IPS-11a (cell line): ENCODE measurements around the gene PLA2G4A.

Experiments used
- H3K4me3 ChIP-seq: one replicate; pipeline ENCODE4 v1.5.1; 2013; ENCODE audit warnings: low read depth, low read length, control low read depth

The PLA2G4A gene

DNA sequence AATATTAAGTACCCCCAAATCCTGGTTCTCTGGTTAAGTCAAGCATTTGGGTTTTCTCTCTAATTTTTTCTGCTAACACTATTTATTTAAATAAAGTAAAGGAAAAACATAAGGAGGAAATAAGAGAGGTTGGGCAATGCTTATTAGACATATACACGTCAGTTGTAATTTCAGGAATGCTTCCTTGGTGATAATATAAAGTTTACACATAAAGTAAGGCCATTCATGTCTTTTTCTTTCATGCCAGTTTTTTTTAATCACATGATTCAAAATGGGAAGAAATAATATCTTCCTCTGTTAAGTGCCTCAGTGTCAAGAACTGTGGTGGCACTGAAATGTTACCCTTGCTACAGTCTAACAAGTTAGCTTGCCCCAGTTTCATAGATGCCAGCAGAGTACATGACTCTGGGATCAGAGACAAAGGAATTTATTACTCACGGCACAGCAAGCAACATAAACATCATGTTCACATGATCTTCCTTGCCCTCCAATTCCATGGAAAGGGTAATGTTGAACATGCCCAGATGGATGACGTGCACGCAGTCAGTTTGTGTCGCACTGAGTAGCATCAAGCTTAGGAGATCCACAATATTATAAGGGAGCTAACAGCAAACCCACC lies 184.9 kb downstream of the PLA2G4A start:
- no peak overlapping the region for H3K4me3 ChIP-seq

DNA sequence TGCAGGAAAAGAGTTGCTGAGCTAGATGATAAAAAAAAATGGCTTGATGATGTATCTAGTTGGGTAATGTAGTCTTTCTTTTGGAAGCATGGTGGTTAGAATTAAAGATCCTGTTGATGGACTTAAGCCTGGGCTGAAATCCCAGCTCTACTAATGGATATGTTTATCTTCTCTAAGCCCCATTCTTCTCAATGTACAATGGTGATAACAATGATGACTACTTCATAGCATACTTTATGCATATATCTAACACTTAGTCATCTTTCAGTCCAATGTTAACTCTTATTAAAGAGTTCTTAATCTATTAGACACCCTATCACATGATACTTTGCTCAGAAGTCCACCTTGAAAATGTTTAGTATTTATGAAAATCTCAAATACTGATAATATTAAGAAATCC lies 189.5 kb downstream of the PLA2G4A start:
- no peak overlapping the region for H3K4me3 ChIP-seq

DNA sequence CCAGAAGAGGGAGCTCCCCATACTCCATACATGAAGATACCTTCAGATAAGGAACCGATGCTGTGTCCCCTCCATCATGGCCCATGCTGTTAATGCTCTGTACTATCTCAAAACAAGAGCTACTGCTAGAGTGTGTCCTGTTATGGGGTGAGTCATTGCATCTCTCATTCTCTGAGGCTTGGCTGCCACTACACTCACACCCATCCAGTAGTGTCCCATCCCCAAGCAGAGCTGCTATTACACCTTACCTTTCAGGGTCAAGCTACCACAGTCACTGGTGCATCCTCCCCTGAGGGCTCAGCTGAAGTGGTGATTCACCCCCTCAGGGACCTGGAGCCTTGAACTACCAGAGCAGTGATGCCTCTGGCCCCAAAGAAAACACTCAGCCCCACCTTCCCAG lies 198.5 kb downstream of the PLA2G4A start:
- H3K4me3 ChIP-seq: no peak overlapping the region

DNA sequence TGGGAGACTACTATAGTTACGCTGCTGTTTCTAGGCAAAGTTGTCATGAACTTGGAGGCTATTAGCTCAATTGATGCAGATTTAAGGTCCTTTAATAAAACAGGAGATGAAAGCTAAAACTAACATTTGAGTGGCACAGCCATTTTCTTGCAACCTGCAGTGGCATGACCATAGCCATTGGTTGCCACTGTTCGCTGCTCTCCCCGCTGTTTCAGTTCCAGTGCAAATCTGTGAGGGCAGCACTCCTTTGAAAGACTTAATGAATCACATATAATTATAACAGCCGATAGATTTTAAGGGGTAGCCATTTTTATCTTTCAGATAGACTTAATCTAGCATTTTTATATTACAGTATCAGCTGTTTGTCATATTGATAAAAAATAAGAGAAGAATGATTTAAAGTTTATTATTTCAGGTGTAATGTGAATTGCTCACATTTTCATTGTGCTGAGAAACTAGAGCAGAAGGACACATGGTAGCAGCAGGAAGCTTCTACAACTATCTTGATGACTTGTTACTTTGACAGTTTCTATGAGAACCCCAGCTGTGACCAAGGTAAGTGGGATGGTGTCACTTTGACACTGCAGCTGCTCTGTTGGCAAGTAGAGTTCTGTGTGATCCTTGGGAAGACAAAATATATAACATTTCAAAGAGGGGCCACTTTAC lies 203.7 kb downstream of the PLA2G4A start:
- H3K4me3 ChIP-seq: no peak overlapping the region

DNA sequence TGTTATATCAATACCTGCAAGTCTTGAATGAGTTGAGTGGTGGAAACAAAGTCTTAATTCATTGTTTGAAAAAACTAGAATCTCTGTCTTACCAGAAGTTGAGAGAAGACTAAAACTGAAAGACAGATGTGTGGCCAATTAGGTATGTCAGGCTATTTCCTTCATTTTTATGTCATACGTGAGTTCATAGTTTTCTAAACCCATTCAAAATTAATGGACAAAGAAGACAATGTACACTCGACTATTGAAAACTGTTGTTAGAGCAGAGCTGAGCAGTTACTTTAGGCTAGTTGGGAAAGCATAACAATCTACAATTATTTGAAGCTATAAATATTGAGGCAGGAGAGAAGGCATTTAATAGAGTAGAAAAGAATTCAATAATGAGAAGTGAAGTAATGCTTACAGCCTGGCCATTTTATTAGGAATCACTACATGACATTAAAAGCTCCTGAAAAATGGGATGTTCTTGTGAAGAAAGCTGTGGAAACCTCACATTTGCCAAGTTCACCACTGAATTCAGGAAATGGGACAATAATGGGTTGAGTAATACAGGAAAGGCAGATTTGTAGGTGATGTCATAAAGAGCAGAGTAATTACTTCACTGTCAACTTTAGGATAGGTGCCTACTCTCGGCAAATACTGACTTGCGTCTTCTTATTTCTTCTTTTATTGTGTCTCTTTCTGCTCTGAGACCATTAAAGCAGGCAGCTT lies 204.4 kb downstream of the PLA2G4A start:
- H3K4me3 ChIP-seq: no peak overlapping the region

DNA sequence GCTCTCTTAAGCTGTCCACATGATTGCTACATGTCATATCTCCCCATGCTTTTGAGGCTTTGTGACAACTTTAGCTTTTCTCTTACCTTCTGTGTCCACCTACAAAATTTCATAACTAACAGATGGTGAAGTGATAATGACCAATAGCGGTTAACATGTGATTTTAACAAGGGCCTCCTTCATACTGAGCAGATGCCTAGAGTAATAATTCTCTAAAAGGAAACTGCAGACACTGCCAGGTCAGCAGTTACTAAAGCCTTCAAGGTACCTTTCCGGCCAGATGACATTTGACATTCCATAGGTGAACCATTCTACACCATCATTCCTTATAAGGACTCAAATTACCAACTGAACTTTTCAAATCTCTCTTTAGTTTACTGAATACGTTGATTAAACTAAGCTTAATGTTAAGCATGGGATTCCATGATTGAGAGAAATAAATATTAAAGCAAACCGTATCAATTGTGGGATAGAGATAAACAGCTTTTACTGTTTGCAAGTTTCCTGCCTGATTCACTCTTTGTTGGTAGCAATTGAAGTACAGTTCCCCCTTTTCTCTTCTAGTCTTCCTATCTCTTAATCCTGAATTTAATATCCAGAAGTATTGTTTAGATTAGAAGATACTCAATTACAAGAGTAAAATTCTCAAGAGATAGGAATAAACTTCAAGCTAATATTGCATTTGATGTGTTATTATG lies 205.1 kb downstream of the PLA2G4A start:
- H3K4me3 ChIP-seq: no peak overlapping the region

DNA sequence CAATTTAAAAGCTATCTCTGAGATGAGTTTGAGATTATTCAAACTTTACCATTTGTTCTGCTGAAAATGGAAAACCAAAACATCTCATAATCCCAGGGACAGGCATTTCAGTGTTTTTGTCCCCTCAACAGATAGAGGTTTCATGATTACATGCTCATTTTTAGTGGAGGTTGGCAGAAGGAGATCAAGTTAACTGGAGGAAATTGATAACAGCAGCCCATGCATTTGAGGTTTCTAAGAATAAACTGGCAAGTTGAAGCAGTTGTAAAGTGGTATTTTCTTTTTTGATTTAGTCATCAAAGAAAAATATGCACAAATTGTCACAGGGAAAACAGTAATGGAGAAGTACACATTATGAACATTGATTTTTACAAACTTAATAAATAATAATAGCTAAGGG lies 205.8 kb downstream of the PLA2G4A start:
- H3K4me3 ChIP-seq: no peak overlapping the region

DNA sequence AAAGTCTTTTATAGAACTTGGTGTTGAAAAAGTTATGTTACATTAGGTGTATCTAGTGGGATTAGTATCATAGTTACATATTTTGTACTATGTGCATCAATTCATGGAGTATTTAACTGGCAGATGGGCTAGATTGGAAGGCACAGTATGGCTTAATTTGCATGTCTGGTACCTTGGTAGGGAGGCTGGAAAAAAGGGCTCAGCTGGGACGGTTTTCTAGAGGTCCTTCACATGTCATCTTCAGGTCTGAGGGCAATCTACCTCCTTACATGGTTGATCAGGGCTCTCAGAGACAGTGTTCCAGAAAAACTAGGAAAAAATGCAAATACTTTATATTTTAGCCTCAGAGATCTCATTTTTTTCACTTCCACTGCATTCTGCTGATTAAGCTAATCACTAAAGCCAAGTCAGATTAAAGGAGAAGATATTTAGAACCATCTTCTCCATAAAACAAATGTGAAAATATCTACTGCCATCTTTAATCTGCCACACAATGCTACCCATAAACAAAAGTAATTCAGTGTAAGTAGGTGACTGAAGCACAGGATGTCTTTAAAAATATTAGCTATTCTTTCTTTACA lies 209.3 kb downstream of the PLA2G4A start:
- H3K4me3 ChIP-seq: no peak overlapping the region
